HG02571 (cell line): ENCODE measurements around the gene ADORA1.

Experiments used
- ATAC-seq: cut with Tn5 transposase; IDR thresholded peaks from one replicate; pipeline ENCODE4 v1.9.1; 2021; ENCODE audit warnings: mild to moderate bottlenecking, moderate library complexity; ENCODE audit not compliant: unreplicated experiment

Gene ADORA1

GRCh38 chr1:203169770-203170520 lies 42.4 kb downstream of the ADORA1 start:
- ATAC-seq, result no peak

GRCh38 chr1:203170625-203171330 lies 43.3 kb downstream of the ADORA1 start:
- no peak for ATAC-seq

GRCh38 chr1:203171341-203172183 lies 44.0 kb downstream of the ADORA1 start:
- ATAC-seq, result no peak

- ATAC-seq, result no peak
These were observed 44.9 kb downstream of the ADORA1 start for GRCh38 chr1:203172184-203173010.

GRCh38 chr1:203173011-203173555 lies 45.6 kb downstream of the ADORA1 start:
- ATAC-seq, result no peak

GRCh38 chr1:203173566-203173965 lies 46.0 kb downstream of the ADORA1 start:
- ATAC-seq, result no peak

- ATAC-seq, result no peak
These were observed 46.9 kb downstream of the ADORA1 start for GRCh38 chr1:203174324-203174985.

GRCh38 chr1:203175237-203175826 lies 47.8 kb downstream of the ADORA1 start, which contains the start of gene MYBPH:
Gene MYBPH (minus strand): TSS chr1:203175826. CDS start chr1:203175755, 71 bp downstream.
- no peak for ATAC-seq

- ATAC-seq, result no peak
These were observed 48.3 kb downstream of the ADORA1 start for GRCh38 chr1:203175827-203176241.

- ATAC-seq, result no peak
These were observed 48.9 kb downstream of the ADORA1 start for GRCh38 chr1:203176273-203177035.

GRCh38 chr1:203177036-203177405 lies 49.5 kb downstream of the ADORA1 start:
- no peak for ATAC-seq

- no peak for ATAC-seq
These were observed 50.0 kb downstream of the ADORA1 start for GRCh38 chr1:203177470-203178039.

- ATAC-seq, result no peak
These were observed 50.6 kb downstream of the ADORA1 start for GRCh38 chr1:203178083-203178482.

GRCh38 chr1:203178821-203179666 lies 51.5 kb downstream of the ADORA1 start:
- no peak for ATAC-seq

GRCh38 chr1:203179667-203180005 lies 52.1 kb downstream of the ADORA1 start:
- no peak for ATAC-seq

- ATAC-seq, result no peak
These were observed 53.2 kb downstream of the ADORA1 start for GRCh38 chr1:203180611-203181330.
